Gastrocnemius medialis (tissue), 4 donors: ENCODE measurements around the gene BEST1. TPM values are rescaled to one million over a fixed set of nuclear protein-coding genes. Genes with fewer than 3 reads are reported as not detected.

Experiments
- ATAC-seq, 2 donors: fragments of 150-250 bp; one replicate each; pipeline ENCODE4 v1.9.1; 2016
- DNase-seq, 2 donors: peaks; one replicate each; pipeline ENCODE4 v3.0.0-alpha.2; 2019
- H3K27ac ChIP-seq, 4 donors: fragments of 200-600 bp; sonication (generic); 1 replicate in 1 of 4; 2 replicates in 3 of 4; pipeline ENCODE4 v1.5.1; 2016 to 2018; ENCODE audit warnings: mild to moderate bottlenecking in 2 of 4, moderate library complexity in 1 of 4
- H3K27me3 ChIP-seq, 3 donors: fragments of 200-600 bp; sonication (generic) in 2 of 3; 1 replicate in 1 of 3; 2 replicates in 2 of 3; pipeline versions ENCODE4 v1.5.1 to v1.6.0; 2016 to 2019; ENCODE audit warnings: mild to moderate bottlenecking in 1 of 3, moderate library complexity in 1 of 3
- H3K36me3 ChIP-seq, 2 donors: fragments of 200-600 bp; sonication (generic) in 1 of 2; one replicate each; pipeline ENCODE4 v1.5.1; 2017 to 2018
- H3K4me1 ChIP-seq, 2 donors: fragments of 200-600 bp; sonication (generic) in 1 of 2; one replicate each; pipeline ENCODE4 v1.5.1; 2016 to 2017; ENCODE audit warnings: mild to moderate bottlenecking in 2 of 2
- H3K4me3 ChIP-seq, 4 donors: fragments of 200-600 bp; sonication (generic) in 3 of 4; 1 replicate in 1 of 4; 2 replicates in 3 of 4; pipeline ENCODE4 v1.5.1; 2016 to 2019; ENCODE audit warnings: mild to moderate bottlenecking in 2 of 4
- H3K9me3 ChIP-seq, 3 donors: fragments of 200-600 bp; sonication (generic) in 2 of 3; 1 replicate in 1 of 3; 2 replicates in 2 of 3; pipeline ENCODE4 v1.5.1; 2016 to 2019
- POLR2A ChIP-seq, 2 donors: fragments of 450-650 bp; IDR thresholded peaks; one replicate each; pipeline ENCODE4 v1.6.1; 2017; ENCODE audit warnings: antibody characterized with exemption in 2 of 2, mild to moderate bottlenecking in 2 of 2, moderate library complexity in 2 of 2
- in situ Hi-C, 4 donors: fragments of 200-750 bp; cut with MboI; loops; one replicate each; pipeline versions ENCODE4 v1.15.0 to v1.8.0; 2017; ENCODE audit warnings: low sequenced_read_pairs in 4 of 4
- intact Hi-C: fragments of 100-400 bp; cut with DNase I; formaldehyde crosslinking; loops from one replicate; pipeline ENCODE4 v1.15.1; 2023; ENCODE audit warnings: low total_unique reads
- total RNA-seq, 4 donors: library from RNA; depleted of rRNA; stranded (reverse); fragments of >200 nt; gene quantifications; one replicate each; pipeline versions ENCODE4 v1.1.0 to v1.2.3, GENCODE V29; 2016
- TF ChIP-seq, protein P1 (sequence below), 5 experiments: fragments of 450-650 bp in 3 of 5; fragments of 200-600 bp in 2 of 5; sonication (generic) in 2 of 5; IDR thresholded peaks in 4 of 5; conservative IDR thresholded peaks in 1 of 5; 1 replicate in 4 of 5; 2 replicates in 1 of 5; pipeline ENCODE4 v1.5.1; 2016 to 2019; ENCODE audit warnings: antibody characterized with exemption in 5 of 5, mild to moderate bottlenecking in 3 of 5, moderate library complexity in 3 of 5

The BEST1 gene
- total RNA-seq, 4 donors from 2014 or later, result 0.93 to 1.7 (median 0.94) TPM; not detected in 1

DNA sequence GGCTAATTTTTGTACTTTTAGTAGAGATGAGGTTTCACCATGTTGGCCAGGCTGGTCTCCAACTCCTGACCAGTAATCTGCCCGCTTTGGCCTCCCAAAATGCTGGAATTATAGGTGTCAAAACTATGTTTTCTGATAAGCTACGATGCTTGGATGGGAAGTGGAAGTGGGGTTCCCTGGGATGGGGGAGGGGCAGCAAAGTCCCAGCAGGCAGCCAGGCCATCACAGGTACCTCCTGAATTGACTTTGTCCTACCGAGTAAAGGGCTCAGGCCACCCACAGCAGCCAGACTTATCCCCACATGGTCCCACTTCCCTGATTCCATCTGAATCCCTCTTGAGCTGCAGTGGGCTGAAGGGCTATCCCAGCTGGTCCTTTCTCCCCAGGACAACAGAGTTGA, 10.4 kb downstream of the BEST1 start:
- no peak for DNase-seq
- intact Hi-C loops (loop anchor here (10.0 kb wide), 1 partner anchor 266 kb away; no protein-coding TSS in a partner anchor), in situ Hi-C loops (no loop called here)

DNA sequence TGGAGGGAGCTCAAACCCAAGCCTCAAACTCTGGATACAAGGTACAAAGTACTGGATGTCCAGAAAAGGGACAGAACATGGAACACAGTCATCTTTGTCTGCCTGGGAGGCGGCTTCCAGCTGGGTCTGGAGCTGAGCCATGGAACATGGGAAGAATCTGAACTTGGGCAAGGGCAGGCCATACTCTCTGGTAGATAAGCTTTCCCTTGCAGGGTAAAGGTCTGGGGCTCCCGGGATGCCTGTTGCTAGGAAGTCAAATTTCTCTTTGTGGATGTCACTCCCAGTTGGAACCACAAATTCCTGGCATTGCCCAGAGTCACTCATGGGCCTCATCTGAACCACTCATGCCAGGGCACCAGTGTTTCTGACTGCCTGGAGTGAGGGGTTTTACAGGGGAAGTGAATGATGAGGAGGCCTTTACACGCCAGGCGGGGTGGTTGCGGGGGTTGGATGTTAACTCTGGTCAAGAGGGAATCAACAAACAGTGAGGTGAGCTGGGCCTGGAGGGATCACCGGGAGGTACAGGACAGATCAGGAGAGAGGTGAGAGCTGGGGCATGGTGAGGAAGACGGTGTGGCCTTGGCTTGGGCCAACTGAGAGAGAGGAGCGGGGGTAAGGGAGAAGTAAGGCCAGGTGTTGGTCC, 11.5 kb downstream of the BEST1 start:
- H3K27ac ChIP-seq, result peak overlapping the region; percentile 93 to 100 (median 99)
- DNase-seq (peak; percentile 53 to 62), ATAC-seq (peak; percentile 37 to 60)
- in situ Hi-C loops (no loop called here), intact Hi-C loops (loop anchor here (10.0 kb wide), 1 partner anchor 267 kb away; no protein-coding TSS in a partner anchor)
- H3K36me3 ChIP-seq, result peaks cover 0 to 27% of the 10 kb centered on the region in 2 donors
- peaks cover 39 to 42% of the 10 kb centered on the region in 2 donors for H3K4me1 ChIP-seq
- H3K27me3 ChIP-seq, result no peaks in the 10 kb centered on the region
- no peak overlapping the region for H3K4me3 ChIP-seq
- no peaks in the 10 kb centered on the region for H3K9me3 ChIP-seq
- TF ChIP-seq POLR2A (IDR thresholded peaks at IDR 0.05), result no peak
- TF ChIP-seq, protein P1, sequence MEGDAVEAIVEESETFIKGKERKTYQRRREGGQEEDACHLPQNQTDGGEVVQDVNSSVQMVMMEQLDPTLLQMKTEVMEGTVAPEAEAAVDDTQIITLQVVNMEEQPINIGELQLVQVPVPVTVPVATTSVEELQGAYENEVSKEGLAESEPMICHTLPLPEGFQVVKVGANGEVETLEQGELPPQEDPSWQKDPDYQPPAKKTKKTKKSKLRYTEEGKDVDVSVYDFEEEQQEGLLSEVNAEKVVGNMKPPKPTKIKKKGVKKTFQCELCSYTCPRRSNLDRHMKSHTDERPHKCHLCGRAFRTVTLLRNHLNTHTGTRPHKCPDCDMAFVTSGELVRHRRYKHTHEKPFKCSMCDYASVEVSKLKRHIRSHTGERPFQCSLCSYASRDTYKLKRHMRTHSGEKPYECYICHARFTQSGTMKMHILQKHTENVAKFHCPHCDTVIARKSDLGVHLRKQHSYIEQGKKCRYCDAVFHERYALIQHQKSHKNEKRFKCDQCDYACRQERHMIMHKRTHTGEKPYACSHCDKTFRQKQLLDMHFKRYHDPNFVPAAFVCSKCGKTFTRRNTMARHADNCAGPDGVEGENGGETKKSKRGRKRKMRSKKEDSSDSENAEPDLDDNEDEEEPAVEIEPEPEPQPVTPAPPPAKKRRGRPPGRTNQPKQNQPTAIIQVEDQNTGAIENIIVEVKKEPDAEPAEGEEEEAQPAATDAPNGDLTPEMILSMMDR (IDR thresholded peaks at IDR 0.05 in 4 of 5, conservative IDR thresholded peaks at IDR 0.05 in 1 of 5), result no peak

More for the DNA sequence above, 10.4 kb downstream of the BEST1 start:
- no peak overlapping the region for H3K4me3 ChIP-seq
- H3K36me3 ChIP-seq, result peaks cover 0 to 24% of the 10 kb centered on the region in 2 donors
- no peak for ATAC-seq
- H3K4me1 ChIP-seq, result peaks cover 38 to 43% of the 10 kb centered on the region in 2 donors
- TF ChIP-seq, protein P1 (IDR thresholded peaks at IDR 0.05 in 4 of 5, conservative IDR thresholded peaks at IDR 0.05 in 1 of 5), result no peak
- no peak for TF ChIP-seq POLR2A (IDR thresholded peaks at IDR 0.05)
- no peaks in the 10 kb centered on the region for H3K9me3 ChIP-seq
- H3K27ac ChIP-seq, result peak overlapping the region in 2 of 4 donors; percentile 99
- H3K27me3 ChIP-seq, result peaks cover 0 to 4% (median under 1%) of the 10 kb centered on the region in 3 donors

DNA sequence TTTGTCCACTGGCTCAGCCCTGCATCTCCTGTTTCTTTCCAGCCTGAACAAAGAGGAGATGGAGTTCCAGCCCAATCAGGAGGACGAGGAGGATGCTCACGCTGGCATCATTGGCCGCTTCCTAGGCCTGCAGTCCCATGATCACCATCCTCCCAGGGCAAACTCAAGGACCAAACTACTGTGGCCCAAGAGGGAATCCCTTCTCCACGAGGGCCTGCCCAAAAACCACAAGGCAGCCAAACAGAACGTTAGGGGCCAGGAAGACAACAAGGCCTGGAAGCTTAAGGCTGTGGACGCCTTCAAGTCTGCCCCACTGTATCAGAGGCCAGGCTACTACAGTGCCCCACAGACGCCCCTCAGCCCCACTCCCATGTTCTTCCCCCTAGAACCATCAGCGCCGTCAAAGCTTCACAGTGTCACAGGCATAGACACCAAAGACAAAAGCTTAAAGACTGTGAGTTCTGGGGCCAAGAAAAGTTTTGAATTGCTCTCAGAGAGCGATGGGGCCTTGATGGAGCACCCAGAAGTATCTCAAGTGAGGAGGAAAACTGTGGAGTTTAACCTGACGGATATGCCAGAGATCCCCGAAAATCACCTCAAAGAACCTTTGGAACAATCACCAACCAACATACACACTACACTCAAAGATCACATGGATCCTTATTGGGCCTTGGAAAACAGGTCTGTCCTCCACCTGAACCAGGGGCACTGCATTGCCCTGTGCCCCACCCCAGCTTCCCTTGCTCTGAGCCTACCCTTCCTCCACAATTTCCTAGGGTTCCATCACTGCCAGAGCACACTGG, 12.3 kb downstream of the BEST1 start:
- no peak for TF ChIP-seq POLR2A (IDR thresholded peaks at IDR 0.05)
- TF ChIP-seq, protein P1 (IDR thresholded peaks at IDR 0.05 in 4 of 5, conservative IDR thresholded peaks at IDR 0.05 in 1 of 5), result no peak
- Histone ChIP-seq H3K4me3 (no peak overlapping the region), H3K27me3 (no peaks in the 10 kb centered on the region), H3K4me1 (peaks cover 39 to 42% of the 10 kb centered on the region in 2 donors), H3K27ac (peak overlapping the region; percentile 93 to 100 (median 99)), H3K9me3 (no peaks in the 10 kb centered on the region), H3K36me3 (peaks cover 0 to 27% of the 10 kb centered on the region in 2 donors)
- ATAC-seq, result no peak
- in situ Hi-C loops (no loop called here), intact Hi-C loops (loop anchor here (10.0 kb wide), 1 partner anchor 268 kb away; no protein-coding TSS in a partner anchor)
- DNase-seq, result no peak

DNA sequence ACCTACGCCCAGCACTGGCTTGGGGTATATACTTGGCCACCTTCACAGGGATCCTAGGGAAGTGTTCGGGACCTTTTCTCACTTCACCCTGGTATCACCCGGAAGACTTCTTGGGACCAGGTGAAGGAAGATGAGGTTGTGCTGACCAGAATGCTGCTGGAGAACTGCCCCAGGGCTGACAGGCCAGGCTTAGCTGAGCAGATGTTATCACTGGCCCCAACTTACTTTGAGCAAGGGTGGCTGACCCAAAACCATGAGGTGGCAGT, 12.8 kb downstream of the BEST1 start:
- Histone ChIP-seq H3K4me3 (no peak overlapping the region), H3K27me3 (no peaks in the 10 kb centered on the region), H3K9me3 (no peaks in the 10 kb centered on the region), H3K27ac (peak overlapping the region; percentile 93 to 100 (median 99)), H3K36me3 (peaks cover 0 to 27% of the 10 kb centered on the region in 2 donors), H3K4me1 (peaks cover 39 to 42% of the 10 kb centered on the region in 2 donors)
- intact Hi-C loops, result loop anchor here (10.0 kb wide), 1 partner anchor 268 kb away; no protein-coding TSS in a partner anchor
- ATAC-seq (no peak), DNase-seq (no peak)
- no peak for TF ChIP-seq POLR2A (IDR thresholded peaks at IDR 0.05)
- TF ChIP-seq, protein P1 (IDR thresholded peaks at IDR 0.05 in 4 of 5, conservative IDR thresholded peaks at IDR 0.05 in 1 of 5), result no peak
- in situ Hi-C loops, result no loop called here
